B cell (primary cell): ENCODE data around the gene SWI5. TPM values are rescaled to one million over a fixed set of nuclear protein-coding genes. Genes with fewer than 3 reads are reported as not detected.
A peak's percentile ranks its signal among the peaks of the same experiment; 100 is the strongest.

ENCODE experiments used
- ATAC-seq: fragments of 200-7000 bp; cut with Tn5 transposase; one replicate; pipeline ENCODE4 v1.10.0; 2021; ENCODE audit warnings: low read depth, mild to moderate bottlenecking, moderate number of reproducible peaks, moderate library complexity
- CTCF ChIA-PET: fragments of 350-600 bp; sonication (Branson Sonifier 250); formaldehyde crosslinking; loops from one replicate; lab custom pipeline; 2021; ENCODE audit warnings: antibody characterized with exemption, inconsistent platforms; lab: Charles Lee
- POLR2A ChIA-PET: fragments of 350-600 bp; sonication (Branson Sonifier 250); formaldehyde crosslinking; loops from one replicate; lab custom pipeline; 2021; ENCODE audit warnings: antibody characterized with exemption; lab: Charles Lee
- DNase-seq: peaks from one replicate; pipeline ENCODE4 v3.0.0; 2013
- H2AFZ ChIP-seq: 2 replicates; pipeline ENCODE4 v1.6.1; 2012; ENCODE audit warnings: mild to moderate bottlenecking, low read depth, low read length; ENCODE audit not compliant: insufficient read depth, poor library complexity, severe bottlenecking
- H3K27ac ChIP-seq, 2 donors: 1 replicate in 1 of 2; 2 replicates in 1 of 2; pipeline ENCODE4 v1.5.1; 2012 to 2013; ENCODE audit warnings: low read length in 2 of 2, mild to moderate bottlenecking in 2 of 2, moderate library complexity in 1 of 2
- H3K27me3 ChIP-seq, 4 experiments: fragments of 200-600 bp in 1 of 4; sonication (generic) in 1 of 4; replicated peaks in 1 of 4; 1 replicate in 2 of 4; 2 replicates in 2 of 4; pipeline versions ENCODE4 v1.6.1 to v1.7.0; 2013 to 2016; ENCODE audit warnings: low read length in 3 of 4, mild to moderate bottlenecking in 2 of 4, mixed read lengths in 1 of 4, moderate library complexity in 1 of 4; ENCODE audit not compliant: insufficient read depth in 4 of 4, control insufficient read depth in 3 of 4; ENCODE audit errors: control extremely low read depth in 1 of 4
- H3K36me3 ChIP-seq, 2 experiments: replicated peaks in 1 of 2; 1 replicate in 1 of 2; 2 replicates in 1 of 2; pipeline versions ENCODE4 v1.6.1 to v1.7.1; 2013; ENCODE audit warnings: low read length in 1 of 2; ENCODE audit not compliant: insufficient read depth in 2 of 2, control insufficient read depth in 1 of 2; ENCODE audit errors: control extremely low read depth in 1 of 2, extremely low read depth in 1 of 2
- H3K4me1 ChIP-seq, 2 donors: fragments of 200-600 bp in 1 of 2; sonication (generic) in 1 of 2; 1 replicate in 1 of 2; 2 replicates in 1 of 2; pipeline versions ENCODE4 v1.5.1 to v1.6.1; 2013 to 2017; ENCODE audit warnings: low read length in 2 of 2; ENCODE audit not compliant: control insufficient read depth in 2 of 2, insufficient read depth in 2 of 2
- H3K4me2 ChIP-seq: replicated peaks from 2 replicates; pipeline ENCODE3; 2012; ENCODE audit warnings: mild to moderate bottlenecking, low read depth, low read length; ENCODE audit not compliant: poor library complexity, severe bottlenecking
- H3K4me3 ChIP-seq, 5 experiments: fragments of 200-600 bp in 1 of 5; sonication (generic) in 1 of 5; 1 replicate in 3 of 5; 2 replicates in 2 of 5; pipeline versions ENCODE4 v1.5.1 to v1.7.0; 2011 to 2016; ENCODE audit warnings: low read length in 4 of 5, mild to moderate bottlenecking in 4 of 5, low read depth in 2 of 5, control low read depth in 1 of 5, moderate library complexity in 1 of 5; ENCODE audit not compliant: insufficient read depth in 1 of 5; ENCODE audit errors: control extremely low read depth in 1 of 5, extremely low read depth in 1 of 5
- H3K79me2 ChIP-seq: fragments of 200-600 bp; sonication (generic); one replicate; pipeline ENCODE4 v1.6.0; 2016; ENCODE audit warnings: low read length; ENCODE audit not compliant: control insufficient read depth, insufficient read depth
- H3K9ac ChIP-seq: fragments of 200-600 bp; sonication (generic); 2 replicates; pipeline ENCODE4 v1.6.1; 2017; ENCODE audit warnings: mild to moderate bottlenecking, low read length, moderate library complexity
- H3K9me3 ChIP-seq, 3 donors: one replicate each; pipeline versions ENCODE4 v1.6.1 to v1.7.1; 2013; ENCODE audit warnings: low read length in 2 of 3; ENCODE audit not compliant: control insufficient read depth in 2 of 3, insufficient read depth in 1 of 3; ENCODE audit errors: control extremely low read depth in 1 of 3
- H4K20me1 ChIP-seq: 2 replicates; pipeline ENCODE4 v1.6.0; 2012; ENCODE audit warnings: mild to moderate bottlenecking, low read length; ENCODE audit not compliant: insufficient read depth, control insufficient read depth, poor library complexity, severe bottlenecking
- H3K27ac Mint-ChIP-seq: one replicate; pipeline ENCODE4 v1.8.0; 2021; ENCODE audit warnings: mixed read lengths
- H3K27me3 Mint-ChIP-seq: one replicate; pipeline ENCODE4 v1.8.0; 2021; ENCODE audit warnings: mixed read lengths
- H3K4me1 Mint-ChIP-seq: one replicate; pipeline ENCODE4 v1.8.0; 2021; ENCODE audit warnings: mixed read lengths
- H3K4me3 Mint-ChIP-seq: one replicate; pipeline ENCODE4 v1.8.0; 2021; ENCODE audit warnings: mixed read lengths
- H3K9me3 Mint-ChIP-seq: one replicate; pipeline ENCODE4 v1.8.0; 2022; ENCODE audit warnings: mixed read lengths; ENCODE audit not compliant: insufficient read depth
- EZH2 ChIP-seq: IDR thresholded peaks from 2 replicates; pipeline ENCODE4 v1.6.1; 2012; ENCODE audit warnings: borderline replicate concordance, low read depth, mild to moderate bottlenecking, moderate library complexity, low read length; ENCODE audit not compliant: insufficient read depth, poor library complexity, severe bottlenecking
- WGBS: methylation state at CpG from one replicate; pipeline ENCODE4 v1.1.5; 2013; ENCODE audit warnings: missing lambda C conversion rate; ENCODE audit not compliant: insufficient coverage; 5-methylcytosine and 5-hydroxymethylcytosine counted together
- intact Hi-C: fragments of 100-400 bp; cut with micrococcal nuclease; formaldehyde crosslinking; loops from one replicate; pipeline ENCODE4 v1.10.0; 2022
- polyA plus RNA-seq: library from polyadenylated mRNA; depleted of rRNA; stranded (reverse); fragments of >200 nt; gene quantifications from 2 replicates; pipeline ENCODE4 v1.2.3, GENCODE V29; 2012
- total RNA-seq, 2 donors: library from RNA; stranded (reverse); fragments of 120-200 nt in 1 of 2; gene quantifications; 1 replicate in 1 of 2; 2 replicates in 1 of 2; pipeline versions ENCODE4 v1.2.3 to v1.2.4, GENCODE V29; 2013 to 2022
- TF ChIP-seq, protein P1 (sequence below): fragments of 200-600 bp; IDR thresholded peaks from one replicate; pipeline ENCODE4 v1.8.0; 2022; ENCODE audit warnings: antibody characterized with exemption, mild to moderate bottlenecking

SWI5 gene
- total and polyA plus RNA-seq, 2 donors (not counting 1 experiment from before 2014, with no cell fraction given): 8.6 to 23.3 TPM

DNA sequence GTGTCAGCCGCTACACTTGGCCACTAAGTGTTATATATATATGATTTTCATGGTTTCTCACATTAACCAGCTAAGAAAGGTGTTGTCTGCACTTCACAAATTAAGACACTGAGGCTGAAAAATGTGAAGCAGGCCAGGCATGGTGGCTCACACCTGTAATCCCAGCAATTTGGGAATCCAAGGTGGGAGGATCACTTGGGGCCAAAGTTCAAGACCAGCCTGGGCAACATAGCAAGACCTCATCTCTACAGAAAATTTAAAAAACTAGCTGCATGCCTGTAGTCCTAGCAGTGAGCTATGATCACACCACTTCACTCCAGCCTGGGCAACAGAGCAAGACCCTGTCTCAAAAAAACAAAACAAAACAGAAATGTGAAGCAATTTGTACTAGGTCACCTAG lies 48.3 kb downstream of the SWI5 start:
- CTCF ChIA-PET: interaction anchor here (0.6 to 1.2 kb wide), 4 partner anchors 10 to 46 kb away, joined by 3 read pairs; partner anchors contain the start of gene URM1
- H3K9me3 Mint-ChIP-seq: no peaks in the 10 kb centered on the region
- WGBS: no CpG with 5 or more reads among the region's 1 CpG
- Histone ChIP-seq H3K4me2 (no peak overlapping the region), H3K9ac (no peak overlapping the region), H4K20me1 (peaks cover 5% of the 10 kb centered on the region), H3K4me1 (peaks cover 17 to 22% of the 10 kb centered on the region in 2 donors), H3K36me3 (peaks cover 2 to 23% of the 10 kb centered on the region in 2 experiments), H3K27ac (no peak overlapping the region), H2AFZ (no peak overlapping the region), H3K4me3 (no peak overlapping the region), H3K79me2 (peaks cover 53% of the 10 kb centered on the region), H3K27me3 (no peaks in the 10 kb centered on the region), H3K9me3 (no peaks in the 10 kb centered on the region)
- peak overlapping the region; percentile 97 for H3K4me3 Mint-ChIP-seq
- no peaks in the 10 kb centered on the region for H3K27me3 Mint-ChIP-seq
- ATAC-seq (no peak), DNase-seq (no peak)
- POLR2A ChIA-PET: interaction anchor here (0.5 to 0.6 kb wide), 3 partner anchors 14 to 450 kb away, joined by 3 to 6 read pairs (median 4); no protein-coding TSS in a partner anchor
- intact Hi-C loops: loop anchor here (5.0 kb wide), 2 partner anchors 132 to 228 kb away; partner anchors contain the start of genes CIZ1 and SPTAN1
- H3K4me1 Mint-ChIP-seq: peaks cover 31% of the 10 kb centered on the region
- peak overlapping the region; percentile 41 for H3K27ac Mint-ChIP-seq
- no peak for TF ChIP-seq EZH2
- TF ChIP-seq, protein P1, sequence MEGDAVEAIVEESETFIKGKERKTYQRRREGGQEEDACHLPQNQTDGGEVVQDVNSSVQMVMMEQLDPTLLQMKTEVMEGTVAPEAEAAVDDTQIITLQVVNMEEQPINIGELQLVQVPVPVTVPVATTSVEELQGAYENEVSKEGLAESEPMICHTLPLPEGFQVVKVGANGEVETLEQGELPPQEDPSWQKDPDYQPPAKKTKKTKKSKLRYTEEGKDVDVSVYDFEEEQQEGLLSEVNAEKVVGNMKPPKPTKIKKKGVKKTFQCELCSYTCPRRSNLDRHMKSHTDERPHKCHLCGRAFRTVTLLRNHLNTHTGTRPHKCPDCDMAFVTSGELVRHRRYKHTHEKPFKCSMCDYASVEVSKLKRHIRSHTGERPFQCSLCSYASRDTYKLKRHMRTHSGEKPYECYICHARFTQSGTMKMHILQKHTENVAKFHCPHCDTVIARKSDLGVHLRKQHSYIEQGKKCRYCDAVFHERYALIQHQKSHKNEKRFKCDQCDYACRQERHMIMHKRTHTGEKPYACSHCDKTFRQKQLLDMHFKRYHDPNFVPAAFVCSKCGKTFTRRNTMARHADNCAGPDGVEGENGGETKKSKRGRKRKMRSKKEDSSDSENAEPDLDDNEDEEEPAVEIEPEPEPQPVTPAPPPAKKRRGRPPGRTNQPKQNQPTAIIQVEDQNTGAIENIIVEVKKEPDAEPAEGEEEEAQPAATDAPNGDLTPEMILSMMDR: no peak

DNA sequence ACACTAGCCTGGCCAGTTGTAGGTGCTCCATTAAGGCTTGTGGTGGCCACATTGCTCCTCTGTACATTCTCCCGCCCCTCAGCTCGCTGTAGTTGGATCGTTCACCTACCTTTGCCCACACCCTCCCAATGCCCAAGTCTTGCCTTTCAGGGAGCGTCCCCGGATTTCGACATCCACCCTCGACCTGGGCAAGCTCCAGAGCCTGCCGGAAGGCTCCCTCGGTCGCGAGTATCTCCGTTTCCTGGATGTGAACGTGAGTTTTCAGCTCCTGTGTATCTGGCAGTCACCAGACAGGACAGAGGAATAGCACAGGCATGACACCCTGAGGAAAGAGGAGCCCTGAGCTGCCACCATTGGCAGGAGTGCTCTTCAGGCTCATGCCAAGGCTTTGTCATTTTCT lies 49.6 kb downstream of the SWI5 start:
- DNase-seq (no peak), ATAC-seq (no peak)
- 91% methylated on average over 13 of the region's 13 CpGs for WGBS
- H3K9me3 ChIP-seq: no peaks in the 10 kb centered on the region
- H3K4me2 ChIP-seq: no peak overlapping the region
- peaks cover 56% of the 10 kb centered on the region for H3K79me2 ChIP-seq
- Mint-ChIP-seq H3K27ac (no peak overlapping the region), H3K4me1 (peaks cover 31% of the 10 kb centered on the region), H3K9me3 (no peaks in the 10 kb centered on the region), H3K4me3 (no peak overlapping the region), H3K27me3 (no peaks in the 10 kb centered on the region)
- intact Hi-C loops: no loop called here
- POLR2A ChIA-PET: no interaction called here
- no peak for TF ChIP-seq EZH2
- TF ChIP-seq, protein P1: no peak
- H3K27me3 ChIP-seq: no peaks in the 10 kb centered on the region
- H3K4me3 ChIP-seq: no peak overlapping the region
- H4K20me1 ChIP-seq: peaks cover 5% of the 10 kb centered on the region
- peaks cover 17 to 22% of the 10 kb centered on the region in 2 donors for H3K4me1 ChIP-seq
- H3K36me3 ChIP-seq: peaks cover 2 to 23% of the 10 kb centered on the region in 2 experiments
- H2AFZ ChIP-seq: no peak overlapping the region
- no peak overlapping the region for H3K9ac ChIP-seq
- CTCF ChIA-PET: interaction anchor here (1.2 to 1.3 kb wide), 2 partner anchors 9 to 15 kb away, joined by 3 read pairs; no protein-coding TSS in a partner anchor
- no peak overlapping the region for H3K27ac ChIP-seq
